HUES6 (cell line): ENCODE data around the gene DEFB124.
"Not testable (repeated sequence)": the region's sequence is repeated elsewhere in the genome, so short reads cannot be mapped to it uniquely, and the experiment has no call there.

Experiments used
- H3K27ac ChIP-seq: 2 replicates; pipeline ENCODE4 v1.7.0; 2013; ENCODE audit warnings: low read depth, mild to moderate bottlenecking, low read length, inconsistent platforms
- H3K27me3 ChIP-seq: 2 replicates; pipeline ENCODE4 v1.6.1; 2013; ENCODE audit warnings: low read length; ENCODE audit not compliant: control insufficient read depth, insufficient read depth
- H3K36me3 ChIP-seq: 2 replicates; pipeline ENCODE4 v1.6.1; 2013; ENCODE audit warnings: low read length; ENCODE audit not compliant: control insufficient read depth, insufficient read depth
- H3K4me1 ChIP-seq: 2 replicates; pipeline ENCODE4 v1.6.1; 2013; ENCODE audit warnings: low read length; ENCODE audit not compliant: control insufficient read depth, insufficient read depth
- H3K4me3 ChIP-seq: 2 replicates; pipeline ENCODE4 v1.5.1; 2013; ENCODE audit warnings: low read depth, low read length
- H3K9ac ChIP-seq: one replicate; pipeline ENCODE4 v1.6.1; 2013; ENCODE audit warnings: mild to moderate bottlenecking, low read length
- H3K9me3 ChIP-seq: 2 replicates; pipeline ENCODE4 v1.6.1; 2013; ENCODE audit warnings: low read depth, low read length; ENCODE audit not compliant: control insufficient read depth, insufficient read depth

Gene DEFB124

DNA sequence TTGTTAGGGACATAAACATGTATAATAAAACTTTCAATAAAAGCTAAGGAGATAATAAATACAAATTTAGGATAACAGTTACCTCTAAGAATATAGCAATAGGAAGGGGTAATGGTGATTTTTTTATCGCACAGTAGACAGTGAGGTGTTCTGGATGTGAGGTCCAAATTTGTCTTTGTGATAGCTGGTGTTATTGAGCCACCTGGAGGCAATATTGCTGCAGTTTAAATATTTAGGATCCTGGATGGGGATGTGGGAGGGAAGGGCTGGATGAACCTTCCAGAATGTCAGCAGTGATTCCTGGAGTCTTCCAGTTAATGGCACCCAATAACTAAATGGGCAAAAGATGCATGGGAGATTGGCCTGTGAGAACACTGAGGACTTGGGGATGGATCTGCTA lies 20.6 kb downstream of the DEFB124 start:
- no peak overlapping the region for H3K27ac ChIP-seq
- no peaks in the 10 kb centered on the region for H3K36me3 ChIP-seq
- H3K9ac ChIP-seq, result no peak overlapping the region
- H3K4me1 ChIP-seq, result no peaks in the 10 kb centered on the region; the same call in 1 of the 2 replicates
- H3K4me3 ChIP-seq, result no peak overlapping the region
- no peaks in the 10 kb centered on the region for H3K27me3 ChIP-seq
- H3K9me3 ChIP-seq, result peaks cover 40% of the 10 kb centered on the region; the same call in 1 of the 2 replicates

DNA sequence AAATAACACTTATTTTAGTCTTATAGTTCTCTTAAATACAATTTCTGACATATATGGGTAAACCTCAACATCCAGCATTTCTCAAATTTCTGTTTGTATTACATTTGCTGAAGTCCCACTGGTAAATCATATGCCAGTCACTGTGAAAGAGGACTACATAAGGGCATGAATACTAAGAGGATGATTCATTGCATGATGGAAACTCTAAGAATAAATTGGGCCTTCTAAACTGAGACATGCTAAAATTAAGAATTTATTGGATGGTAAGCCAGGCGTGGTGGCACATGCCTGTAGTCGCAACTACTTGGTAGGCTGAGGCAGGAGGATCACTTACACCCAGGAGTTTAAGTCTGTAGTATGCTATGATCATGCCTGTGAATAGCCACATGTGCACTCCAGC lies 22.4 kb downstream of the DEFB124 start:
- Histone ChIP-seq H3K4me3 (no peak overlapping the region), H3K4me1 (no peaks in the 10 kb centered on the region; the same call in 1 of the 2 replicates), H3K9me3 (peaks cover 45% of the 10 kb centered on the region; the same call in 1 of the 2 replicates), H3K27ac (no peak overlapping the region), H3K36me3 (no peaks in the 10 kb centered on the region), H3K9ac (no peak overlapping the region), H3K27me3 (no peaks in the 10 kb centered on the region)

DNA sequence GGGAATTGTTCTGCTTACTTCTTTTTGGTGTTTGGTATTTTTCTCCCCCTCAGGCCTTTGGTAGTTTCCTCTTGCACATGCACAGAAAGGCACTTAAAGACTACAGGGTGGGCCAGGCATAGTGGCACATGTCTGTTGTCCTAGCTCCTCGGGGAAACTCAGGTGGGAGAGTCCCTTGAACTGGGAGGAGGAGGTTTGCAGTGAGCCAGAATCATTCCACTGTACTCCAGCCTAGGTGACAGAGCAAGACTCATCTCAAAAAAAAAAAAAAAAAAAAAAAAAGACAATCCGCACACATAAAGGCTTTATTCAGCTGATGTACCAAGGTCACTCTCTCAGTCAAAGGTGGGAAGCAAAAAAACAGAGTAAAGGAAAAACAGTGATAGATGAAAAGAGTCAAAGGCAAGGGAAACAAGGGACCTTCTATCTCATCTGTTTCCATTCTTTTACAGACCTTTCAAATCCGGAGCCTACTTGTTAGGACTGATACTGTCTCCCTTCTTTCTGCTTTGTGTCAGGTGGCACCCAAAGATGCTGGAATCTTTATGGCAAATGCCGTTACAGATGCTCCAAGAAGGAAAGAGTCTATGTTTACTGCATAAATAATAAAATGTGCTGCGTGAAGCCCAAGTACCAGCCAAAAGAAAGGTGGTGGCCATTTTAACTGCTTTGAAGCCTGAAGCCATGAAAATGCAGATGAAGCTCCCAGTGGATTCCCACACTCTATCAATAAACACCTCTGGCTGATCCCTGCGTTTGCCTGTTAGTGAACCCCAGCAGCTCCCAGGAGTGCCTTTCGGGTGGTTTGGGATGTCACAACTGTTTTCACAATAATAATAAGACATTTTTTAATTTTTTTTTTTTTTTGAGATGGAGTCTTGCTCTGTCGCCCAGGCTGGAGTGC lies 25.2 kb downstream of the DEFB124 start:
- H3K9me3 ChIP-seq, result peaks cover 57% of the 10 kb centered on the region; the same call in 1 of the 2 replicates
- H3K9ac ChIP-seq, result no peak overlapping the region
- no peak overlapping the region for H3K4me3 ChIP-seq
- no peaks in the 10 kb centered on the region for H3K27me3 ChIP-seq
- H3K4me1 ChIP-seq, result no peaks in the 10 kb centered on the region; the same call in 1 of the 2 replicates
- no peaks in the 10 kb centered on the region for H3K36me3 ChIP-seq
- H3K27ac ChIP-seq, result no peak overlapping the region

DNA sequence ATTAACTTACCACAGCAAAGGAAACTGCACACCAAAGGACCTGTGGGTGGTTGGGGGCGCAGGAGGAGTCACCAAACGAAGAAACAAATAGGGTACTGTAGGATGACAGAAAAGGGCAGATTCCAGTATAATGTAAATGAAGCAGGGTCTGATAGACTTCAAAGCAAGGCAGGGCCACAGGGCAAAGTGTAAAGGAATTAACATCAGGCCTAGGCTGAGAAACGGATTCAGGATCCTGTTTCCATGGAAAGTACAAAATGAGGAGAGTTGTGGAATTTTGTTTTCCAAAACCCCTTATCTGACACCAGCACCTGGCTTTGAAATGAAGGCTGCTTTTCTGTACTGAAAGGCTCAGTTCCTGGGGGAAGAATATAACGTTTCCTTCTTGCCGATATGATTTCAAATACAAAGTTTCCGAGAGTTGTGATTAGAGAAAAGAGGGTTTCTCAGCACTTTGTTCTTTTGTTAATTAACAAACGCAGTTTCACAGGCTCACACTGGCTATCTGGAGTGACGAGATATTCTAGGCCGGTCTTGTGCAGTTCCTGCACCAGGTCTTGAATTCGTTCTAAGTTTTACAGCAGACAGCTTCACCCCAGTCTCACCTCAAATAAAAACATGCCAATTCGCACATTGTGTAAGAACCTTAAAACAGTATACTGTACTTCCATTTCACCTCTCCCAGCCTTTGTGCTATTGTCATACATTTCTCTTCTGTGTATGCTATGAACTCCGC lies 28.7 kb downstream of the DEFB124 start:
- no peaks in the 10 kb centered on the region for H3K27me3 ChIP-seq
- no peak overlapping the region for H3K9ac ChIP-seq
- no peaks in the 10 kb centered on the region; the same call in 1 of the 2 replicates for H3K4me1 ChIP-seq
- H3K27ac ChIP-seq, result no peak overlapping the region
- H3K36me3 ChIP-seq, result no peaks in the 10 kb centered on the region
- no peak overlapping the region for H3K4me3 ChIP-seq
- peaks cover 72% of the 10 kb centered on the region; the same call in 1 of the 2 replicates for H3K9me3 ChIP-seq

DNA sequence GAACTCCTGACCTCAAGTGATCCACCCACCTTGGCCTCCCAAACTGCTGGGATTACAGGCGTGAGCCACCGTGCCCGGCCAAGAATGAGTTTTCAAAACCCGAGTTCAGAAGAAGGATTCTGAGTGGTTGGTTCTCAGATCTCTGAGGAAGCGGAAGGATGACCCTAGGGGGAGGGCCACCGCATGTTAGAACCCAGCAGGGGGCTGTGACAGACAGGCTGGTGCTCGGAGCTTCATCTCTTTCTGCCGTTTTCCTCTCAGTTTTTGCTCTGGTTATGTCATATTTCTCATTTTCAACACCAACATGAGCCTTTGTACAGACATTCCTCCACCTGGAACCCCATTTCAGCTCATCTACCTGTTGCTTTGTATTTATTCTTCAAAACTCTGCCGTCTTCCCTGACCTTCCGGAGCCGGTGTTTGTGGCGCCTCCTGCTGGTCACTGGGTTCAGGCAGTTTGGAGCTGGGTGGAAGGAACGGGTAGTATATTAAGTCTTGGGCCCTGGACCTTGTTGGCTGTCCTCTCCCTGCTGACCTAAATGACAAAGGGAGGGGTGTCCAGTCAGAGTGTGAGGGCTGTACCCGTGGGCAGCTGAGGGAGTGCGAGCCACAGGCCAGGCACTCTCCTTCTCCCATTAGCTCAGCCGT lies 34.8 kb downstream of the DEFB124 start, which contains the start of gene DEFB123:
Gene DEFB123, plus strand, starts transcription at position 621 of the 648 bp plus-strand sequence. CDS start 67 bp downstream, outside the sequence.
- no peaks in the 10 kb centered on the region for H3K36me3 ChIP-seq
- H3K4me1 ChIP-seq, result no peaks in the 10 kb centered on the region; the same call in 1 of the 2 replicates
- no peak within 1 kb of the TSS for H3K9ac ChIP-seq
- H3K9me3 ChIP-seq, result peaks cover 76% of the 10 kb centered on the region; the same call in 1 of the 2 replicates
- H3K27me3 ChIP-seq, result no peaks in the 10 kb centered on the region
- no peak within 1 kb of the TSS for H3K4me3 ChIP-seq
- no peak within 1 kb of the TSS for H3K27ac ChIP-seq

DNA sequence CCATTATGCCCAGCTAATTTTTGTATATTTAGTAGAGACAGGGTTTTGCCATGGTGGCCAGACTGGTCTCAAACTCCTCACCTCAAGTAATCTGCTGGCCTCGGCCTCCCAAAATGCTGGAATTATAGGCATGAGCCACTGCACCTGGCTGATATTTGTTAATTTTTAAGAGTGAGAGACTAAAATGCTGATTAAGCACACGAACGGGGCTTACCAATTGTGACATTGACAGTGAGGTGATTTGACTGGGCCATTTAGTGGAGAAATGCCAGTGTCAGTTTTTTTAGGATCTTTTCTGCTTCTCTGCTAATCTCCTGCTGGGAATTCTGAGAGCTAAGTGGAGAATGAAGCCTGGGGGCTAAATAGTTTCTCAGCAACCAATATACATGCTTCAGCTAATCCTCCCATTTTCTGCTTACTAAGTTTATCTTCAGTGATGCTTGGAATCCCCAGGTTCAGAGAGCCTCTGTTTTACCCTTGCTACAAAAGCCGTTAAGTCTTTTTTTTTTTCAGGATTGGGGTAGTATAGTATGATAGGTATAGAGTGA lies 44.3 kb downstream of the DEFB124 start:
- Histone ChIP-seq H3K36me3 (no peaks in the 10 kb centered on the region), H3K9me3 (peaks cover 33% of the 10 kb centered on the region; the same call in 1 of the 2 replicates), H3K4me1 (peaks cover 3% of the 10 kb centered on the region; the same call in 1 of the 2 replicates), H3K9ac (no peak overlapping the region), H3K27ac (no peak overlapping the region), H3K27me3 (no peaks in the 10 kb centered on the region), H3K4me3 (no peak overlapping the region)

DNA sequence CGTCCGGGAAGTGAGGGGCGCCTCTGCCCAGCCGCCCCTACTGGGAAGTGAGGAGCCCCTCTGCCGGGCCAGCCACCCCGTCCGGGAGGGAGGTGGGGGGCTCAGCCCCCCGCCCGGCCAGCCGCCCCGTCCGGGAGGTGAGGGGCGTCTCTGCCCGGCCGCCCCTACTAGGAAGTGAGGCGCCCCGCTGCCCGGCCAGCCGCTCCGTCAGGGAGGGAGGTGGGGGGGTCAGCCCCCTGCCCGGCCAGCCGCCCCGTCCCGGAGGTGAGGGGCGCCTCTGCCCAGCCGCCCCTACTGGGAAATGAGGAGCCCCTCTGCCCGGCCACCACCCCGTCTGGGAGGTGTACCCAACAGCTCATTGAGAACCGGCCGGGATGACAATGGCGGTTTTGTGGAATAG lies 47.4 kb downstream of the DEFB124 start:
- H3K4me3 ChIP-seq, H3K9ac ChIP-seq, H3K36me3 ChIP-seq, H3K27ac ChIP-seq, H3K27me3 ChIP-seq, H3K4me1 ChIP-seq: not testable (repeated sequence)
- peaks cover 41% of the 10 kb centered on the region for H3K9me3 ChIP-seq

DNA sequence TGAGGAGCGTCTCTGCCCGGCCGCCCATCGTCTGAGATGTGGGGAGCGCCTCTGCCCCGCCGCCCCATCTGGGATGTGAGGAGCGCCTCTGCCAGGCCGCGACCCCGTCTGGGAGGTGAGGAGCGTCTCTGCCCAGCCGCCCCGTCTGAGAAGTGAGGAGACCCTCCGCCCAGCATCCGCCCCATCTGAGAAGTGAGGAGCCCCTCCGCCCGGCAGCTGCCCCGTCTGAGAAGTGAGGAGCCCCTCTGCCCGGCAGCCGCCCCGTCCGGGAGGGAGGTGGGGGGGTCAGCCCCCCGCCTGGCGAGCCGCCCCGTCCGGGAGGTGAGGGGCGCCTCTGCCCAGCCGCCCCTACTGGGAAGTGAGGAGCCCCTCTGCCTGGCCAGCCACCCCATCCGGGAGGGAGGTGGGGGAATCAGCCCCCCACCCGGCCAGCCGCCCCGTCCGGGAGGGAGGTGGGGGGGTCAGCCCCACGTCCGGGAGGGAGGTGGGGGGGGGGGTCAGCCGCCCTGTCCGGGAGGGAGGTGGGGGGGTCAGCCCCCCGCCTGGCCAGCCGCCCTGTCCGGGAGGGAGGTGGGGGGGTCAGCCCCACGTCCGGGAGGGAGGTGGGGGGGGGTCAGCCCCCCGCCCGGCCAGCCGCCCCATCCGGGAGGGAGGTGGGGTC lies 47.9 kb downstream of the DEFB124 start:
- not testable (repeated sequence) for H3K4me1 ChIP-seq, H3K36me3 ChIP-seq, H3K9ac ChIP-seq, H3K27ac ChIP-seq, H3K27me3 ChIP-seq, H3K4me3 ChIP-seq
- peaks cover 41% of the 10 kb centered on the region for H3K9me3 ChIP-seq

DNA sequence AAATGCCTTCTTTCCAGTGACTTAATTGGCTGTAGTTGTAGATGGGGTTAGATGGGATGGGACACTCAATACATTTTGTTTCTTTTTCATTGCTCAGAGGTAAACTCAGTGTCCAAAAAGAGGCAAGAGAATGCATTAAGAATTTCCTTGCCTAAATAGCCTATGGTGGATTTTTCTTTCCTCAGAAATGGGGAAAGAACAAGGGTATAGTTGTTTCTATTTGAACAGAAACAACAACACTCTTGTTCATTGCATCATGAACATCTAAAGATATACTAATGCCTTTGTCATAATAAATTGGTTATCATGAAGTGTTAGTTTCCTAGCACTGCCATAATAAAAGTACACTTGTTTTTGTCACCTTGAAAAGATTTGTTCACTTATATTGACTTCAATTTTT lies 49.1 kb downstream of the DEFB124 start:
- H3K27ac ChIP-seq, result no peak overlapping the region
- no peak overlapping the region for H3K4me3 ChIP-seq
- H3K4me1 ChIP-seq, result peaks cover 3% of the 10 kb centered on the region; the same call in 1 of the 2 replicates
- H3K9ac ChIP-seq, result no peak overlapping the region
- peaks cover 45% of the 10 kb centered on the region for H3K9me3 ChIP-seq
- H3K36me3 ChIP-seq, result no peaks in the 10 kb centered on the region
- no peaks in the 10 kb centered on the region; the same call in 1 of the 2 replicates for H3K27me3 ChIP-seq

DNA sequence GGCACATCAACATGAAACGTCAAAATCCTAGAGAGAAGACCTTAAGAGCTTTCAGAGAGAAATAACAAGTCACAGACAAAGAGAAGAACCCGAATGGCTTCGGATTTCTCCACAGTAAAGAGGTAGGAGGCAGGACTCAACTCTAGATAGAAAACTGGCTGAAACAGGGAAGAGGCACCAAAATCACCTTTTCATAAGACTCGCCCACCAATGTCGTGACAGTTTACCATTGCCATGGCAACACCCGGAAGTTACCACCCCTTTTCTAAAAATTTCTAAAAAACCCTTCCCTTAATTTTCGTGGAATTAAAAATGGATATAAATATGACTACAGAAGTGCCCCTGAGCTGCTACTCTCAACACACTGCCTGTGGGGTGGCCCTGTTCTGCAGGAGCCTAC lies 56.6 kb downstream of the DEFB124 start:
- no peaks in the 10 kb centered on the region; the same call in 1 of the 2 replicates for H3K27me3 ChIP-seq
- no peaks in the 10 kb centered on the region for H3K36me3 ChIP-seq
- no peak overlapping the region for H3K27ac ChIP-seq
- H3K4me1 ChIP-seq, result no peaks in the 10 kb centered on the region
- H3K4me3 ChIP-seq, result no peak overlapping the region
- H3K9ac ChIP-seq, result no peak overlapping the region
- H3K9me3 ChIP-seq, result peaks cover 51% of the 10 kb centered on the region; the same call in 1 of the 2 replicates
